SH-SY5Y (cell line): ENCODE data around the gene AGBL1.

Experiments
- GATA2 ChIP-seq: IDR thresholded peaks from 2 replicates; pipeline ENCODE4 v1.6.1; 2011; ENCODE audit warnings: mild to moderate bottlenecking, low read depth, low read length
- GATA3 ChIP-seq: IDR thresholded peaks from 2 replicates; pipeline ENCODE4 v1.6.1; 2011; ENCODE audit warnings: low read depth, mild to moderate bottlenecking, low read length, moderate library complexity

- TF ChIP-seq GATA2 (peak; percentile 65), GATA3 (no peak)
Observed at GRCh38 chr15:86483936-86484335, 404.3 kb downstream of the AGBL1 start.
